Effector memory CD8-positive, alpha-beta T cell (primary cell): ENCODE data around the gene BCKDHA.
"Not testable (repeated sequence)": the region's sequence is repeated elsewhere in the genome, so short reads cannot be mapped to it uniquely, and the experiment has no call there.

Experiments used
- ATAC-seq: fragments of 150-1000 bp; cut with Tn5 transposase; replicated peaks from 2 replicates; pipeline ENCODE4 v1.10.0; 2021; ENCODE audit warnings: mild to moderate bottlenecking, moderate library complexity
- DNase-seq, 3 experiments: peaks; one replicate each; pipeline ENCODE4 v3.0.0; 2021
- H3K27ac Mint-ChIP-seq, 2 donors: one replicate each; pipeline ENCODE4 v1.8.0; 2022; ENCODE audit warnings: mild to moderate bottlenecking in 2 of 2, mixed read lengths in 2 of 2, moderate library complexity in 2 of 2
- H3K27me3 Mint-ChIP-seq, 2 donors: one replicate each; pipeline ENCODE4 v1.8.0; 2022; ENCODE audit warnings: mixed read lengths in 2 of 2
- H3K36me3 Mint-ChIP-seq: one replicate; pipeline ENCODE4 v1.8.0; 2022; ENCODE audit warnings: mild to moderate bottlenecking, moderate library complexity, mixed read lengths; ENCODE audit not compliant: insufficient read depth
- H3K4me1 Mint-ChIP-seq, 2 donors: one replicate each; pipeline ENCODE4 v1.8.0; 2022; ENCODE audit warnings: low read depth in 2 of 2, mixed read lengths in 2 of 2
- H3K4me3 Mint-ChIP-seq, 2 donors: one replicate each; pipeline ENCODE4 v1.8.0; 2022; ENCODE audit warnings: mild to moderate bottlenecking in 2 of 2, mixed read lengths in 2 of 2, moderate library complexity in 2 of 2
- H3K9me3 Mint-ChIP-seq, 2 donors: one replicate each; pipeline ENCODE4 v1.8.0; 2022; ENCODE audit warnings: mixed read lengths in 2 of 2

Gene BCKDHA

GRCh38 chr19:41427647-41428480 is 30.2 kb downstream of the BCKDHA start:
- ATAC-seq = peak; percentile 84
- H3K4me3 Mint-ChIP-seq = peak overlapping the region; percentile 90
- no peaks in the 10 kb centered on the region for H3K27me3 Mint-ChIP-seq

GRCh38 chr19:41428481-41428859 is 30.9 kb downstream of the BCKDHA start:
- Mint-ChIP-seq H3K9me3 (no peaks in the 10 kb centered on the region), H3K4me3 (peak overlapping the region; percentile 90), H3K27me3 (no peaks in the 10 kb centered on the region), H3K27ac (peak overlapping the region; percentile 92 to 93), H3K36me3 (peaks cover 35% of the 10 kb centered on the region), H3K4me1 (peaks cover 25 to 38% of the 10 kb centered on the region in 2 donors)
- no peak for ATAC-seq
- no peak for DNase-seq

More at GRCh38 chr19:41427647-41428480, 30.2 kb downstream of the BCKDHA start:
- no peaks in the 10 kb centered on the region for H3K9me3 Mint-ChIP-seq
- H3K4me1 Mint-ChIP-seq = peaks cover 25 to 38% of the 10 kb centered on the region in 2 donors
- DNase-seq = peak; percentile 64 to 66 (median 66)
- H3K27ac Mint-ChIP-seq = peak overlapping the region; percentile 92 to 93
- H3K36me3 Mint-ChIP-seq = peaks cover 38% of the 10 kb centered on the region

- H3K36me3 Mint-ChIP-seq = peaks cover 30% of the 10 kb centered on the region
- DNase-seq = no peak
- no peaks in the 10 kb centered on the region for H3K9me3 Mint-ChIP-seq
- peak overlapping the region in 1 of 2 donors; percentile 78 for H3K27ac Mint-ChIP-seq
- H3K4me3 Mint-ChIP-seq = no peak overlapping the region
- no peaks in the 10 kb centered on the region for H3K27me3 Mint-ChIP-seq
- no peak for ATAC-seq
- H3K4me1 Mint-ChIP-seq = peaks cover 29 to 31% of the 10 kb centered on the region in 2 donors
These were observed 33.3 kb downstream of the BCKDHA start for GRCh38 chr19:41430922-41431321.

GRCh38 chr19:41431426-41432386 is 34.1 kb downstream of the BCKDHA start:
- ATAC-seq (no peak), DNase-seq (peak in 1 of 3 experiments; percentile 15)
- peaks cover 25 to 29% of the 10 kb centered on the region in 2 donors for H3K4me1 Mint-ChIP-seq
- H3K9me3 Mint-ChIP-seq = no peaks in the 10 kb centered on the region
- H3K36me3 Mint-ChIP-seq = peaks cover 25% of the 10 kb centered on the region
- no peaks in the 10 kb centered on the region for H3K27me3 Mint-ChIP-seq
- H3K27ac Mint-ChIP-seq = peak overlapping the region in 1 of 2 donors; percentile 78
- no peak overlapping the region for H3K4me3 Mint-ChIP-seq

DNA sequence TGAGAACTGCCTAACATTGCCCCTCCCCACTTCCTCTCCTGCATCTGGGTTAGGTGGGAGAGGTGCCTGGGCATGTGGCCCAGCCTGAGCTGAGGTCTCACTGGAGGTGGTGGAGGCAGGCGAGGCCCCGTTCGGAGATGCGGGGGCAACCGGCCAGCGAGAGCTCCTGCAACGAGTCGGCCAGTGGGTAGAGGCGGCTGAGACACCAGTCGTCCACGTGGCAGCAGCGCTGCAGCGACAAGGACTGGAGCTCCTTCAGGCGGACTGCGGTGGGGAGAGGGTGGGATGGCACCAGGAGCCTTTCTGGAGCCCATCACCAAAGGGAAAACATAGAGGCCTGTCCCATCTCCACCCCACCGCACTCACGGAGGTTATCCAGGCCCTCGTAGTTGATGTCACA is 35.6 kb downstream of the BCKDHA start:
- Mint-ChIP-seq H3K27ac (no peak overlapping the region), H3K4me1 (peaks cover 18 to 25% of the 10 kb centered on the region in 2 donors), H3K36me3 (peaks cover 16% of the 10 kb centered on the region), H3K9me3 (no peaks in the 10 kb centered on the region), H3K4me3 (no peak overlapping the region), H3K27me3 (no peaks in the 10 kb centered on the region)
- no peak for DNase-seq
- no peak for ATAC-seq

GRCh38 chr19:41434450-41434849 is 36.8 kb downstream of the BCKDHA start:
- Mint-ChIP-seq H3K36me3 (peaks cover 16% of the 10 kb centered on the region), H3K9me3 (no peaks in the 10 kb centered on the region), H3K4me3 (no peak overlapping the region), H3K4me1 (peaks cover 15 to 24% of the 10 kb centered on the region in 2 donors), H3K27ac (no peak overlapping the region), H3K27me3 (no peaks in the 10 kb centered on the region)
- no peak for ATAC-seq
- DNase-seq = no peak

- peaks cover 16% of the 10 kb centered on the region for H3K36me3 Mint-ChIP-seq
- ATAC-seq, H3K27me3 Mint-ChIP-seq, H3K9me3 Mint-ChIP-seq, H3K27ac Mint-ChIP-seq, DNase-seq, H3K4me3 Mint-ChIP-seq: not testable (repeated sequence)
- H3K4me1 Mint-ChIP-seq = peaks cover 15 to 24% of the 10 kb centered on the region in 2 donors
These were observed 37.8 kb downstream of the BCKDHA start for GRCh38 chr19:41435376-41435775.

DNA sequence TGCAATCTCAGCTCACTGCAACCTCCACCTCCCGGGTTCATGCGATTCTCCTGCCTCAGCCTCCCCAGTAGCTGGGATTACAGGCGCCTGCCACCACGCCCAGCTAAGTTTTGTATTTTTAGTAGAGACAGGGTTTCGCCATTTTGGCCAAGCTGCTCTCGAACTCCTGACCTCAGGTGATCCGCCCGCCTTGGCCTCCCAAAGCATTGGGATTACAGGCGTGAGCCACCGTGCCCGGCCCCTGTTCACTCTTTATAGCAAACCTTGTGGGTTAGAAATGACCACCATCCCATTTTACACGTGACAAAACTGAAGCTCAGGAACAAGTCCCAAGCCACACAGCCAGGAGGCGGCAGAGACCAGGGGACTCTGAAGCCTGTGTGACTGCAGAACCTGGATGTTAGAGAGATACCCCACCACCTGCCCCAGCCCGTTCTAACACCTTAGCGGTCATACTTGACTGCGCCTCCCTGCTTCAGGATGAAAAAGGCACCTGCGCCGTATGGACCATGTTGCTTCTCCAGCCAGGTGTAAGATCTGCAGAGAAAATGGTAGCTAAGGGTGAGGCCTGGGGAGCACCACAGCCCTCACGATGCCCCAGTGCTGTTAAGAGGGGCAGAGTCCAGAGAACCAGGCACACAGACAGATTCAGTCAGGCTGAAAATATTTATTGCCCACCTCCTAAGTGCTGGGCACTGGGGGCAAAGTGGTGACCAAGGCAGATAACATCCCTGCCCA is 38.5 kb downstream of the BCKDHA start:
- Mint-ChIP-seq H3K4me1 (peaks cover 13 to 21% of the 10 kb centered on the region in 2 donors), H3K27me3 (no peaks in the 10 kb centered on the region), H3K36me3 (peaks cover 16% of the 10 kb centered on the region), H3K4me3 (no peak overlapping the region), H3K9me3 (no peaks in the 10 kb centered on the region), H3K27ac (peak overlapping the region in 1 of 2 donors; percentile 23)
- DNase-seq (no peak), ATAC-seq (no peak)

DNA sequence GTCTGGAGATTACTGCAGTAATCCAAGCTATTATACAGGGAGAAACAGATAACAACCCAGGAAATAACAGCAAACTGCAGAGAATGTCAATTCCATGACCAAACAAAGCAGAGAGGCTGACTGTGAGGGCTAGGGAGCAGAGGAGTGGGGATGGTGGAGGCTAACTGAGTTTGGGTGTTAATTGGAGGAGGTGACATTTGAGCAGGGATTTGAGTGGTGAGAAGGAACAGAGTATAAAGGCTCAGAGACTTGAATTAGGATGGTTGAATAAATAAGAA is 39.0 kb downstream of the BCKDHA start:
- ATAC-seq (no peak), DNase-seq (no peak)
- Mint-ChIP-seq H3K27me3 (no peaks in the 10 kb centered on the region), H3K4me3 (no peak overlapping the region), H3K9me3 (no peaks in the 10 kb centered on the region), H3K4me1 (peaks cover 8 to 16% of the 10 kb centered on the region in 2 donors), H3K36me3 (peaks cover 16% of the 10 kb centered on the region), H3K27ac (peak overlapping the region in 1 of 2 donors; percentile 23)

- Mint-ChIP-seq H3K27ac (peak overlapping the region; percentile 44 to 53), H3K4me3 (peak overlapping the region; percentile 17 to 43), H3K4me1 (peaks cover 7 to 16% of the 10 kb centered on the region in 2 donors), H3K36me3 (peaks cover 10% of the 10 kb centered on the region), H3K9me3 (no peaks in the 10 kb centered on the region), H3K27me3 (peaks cover 0 to 2% of the 10 kb centered on the region in 2 donors)
- DNase-seq = no peak
- no peak for ATAC-seq
These were observed 40.4 kb downstream of the BCKDHA start for GRCh38 chr19:41437944-41438574.

DNA sequence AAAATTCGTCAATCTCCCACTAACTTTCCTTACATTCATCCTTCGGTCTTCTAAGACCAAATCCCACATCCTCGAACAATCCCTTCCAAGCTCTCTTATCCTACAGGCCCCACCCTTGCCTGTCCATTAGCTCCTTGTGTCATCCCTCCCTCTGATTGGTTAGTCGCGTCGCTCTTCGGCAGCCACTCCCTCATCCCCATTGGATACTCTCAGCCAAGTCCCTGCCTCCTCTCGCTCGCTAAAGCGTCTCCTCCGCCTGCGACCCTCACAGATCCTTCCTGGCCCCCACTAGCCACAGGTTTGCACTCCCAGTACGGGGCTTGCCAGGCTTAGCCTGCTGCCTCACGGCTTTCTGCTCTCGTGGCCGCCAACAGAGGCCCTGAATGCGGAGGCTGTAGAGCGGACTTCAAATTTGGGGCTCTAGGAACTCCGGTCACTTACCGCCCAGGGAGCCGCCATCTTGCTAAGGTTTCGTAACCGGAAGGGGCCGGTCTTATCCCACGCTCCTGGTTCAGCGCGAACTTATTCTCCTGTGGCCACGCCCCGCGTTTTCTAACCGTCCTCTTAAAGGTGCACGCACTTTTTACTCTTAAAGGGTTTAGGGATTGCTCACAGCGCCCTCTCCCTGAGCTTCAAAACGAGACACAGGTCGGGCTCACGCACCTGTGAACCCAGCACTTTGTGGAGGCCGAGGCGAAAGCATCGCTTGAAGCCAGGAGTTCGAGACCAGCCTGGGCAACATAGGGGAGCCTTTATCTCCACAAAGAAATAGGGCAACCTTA is 42.0 kb downstream of the BCKDHA start, which contains the start of gene DMAC2:
Gene DMAC2 (minus strand): TSS at position 472 of the 782 bp plus-strand sequence. CDS start 13 bp downstream, at position 459.
- Mint-ChIP-seq H3K9me3 (no peaks in the 10 kb centered on the region), H3K27me3 (peaks cover 12 to 16% of the 10 kb centered on the region in 2 donors), H3K27ac (no peak within 1 kb of the TSS), H3K4me1 (peaks cover 7 to 12% of the 10 kb centered on the region in 2 donors), H3K4me3 (no peak within 1 kb of the TSS), H3K36me3 (peaks cover 2% of the 10 kb centered on the region)
- DNase-seq (peak; percentile 85 to 91 (median 89)), ATAC-seq (peak; percentile 99)

DNA sequence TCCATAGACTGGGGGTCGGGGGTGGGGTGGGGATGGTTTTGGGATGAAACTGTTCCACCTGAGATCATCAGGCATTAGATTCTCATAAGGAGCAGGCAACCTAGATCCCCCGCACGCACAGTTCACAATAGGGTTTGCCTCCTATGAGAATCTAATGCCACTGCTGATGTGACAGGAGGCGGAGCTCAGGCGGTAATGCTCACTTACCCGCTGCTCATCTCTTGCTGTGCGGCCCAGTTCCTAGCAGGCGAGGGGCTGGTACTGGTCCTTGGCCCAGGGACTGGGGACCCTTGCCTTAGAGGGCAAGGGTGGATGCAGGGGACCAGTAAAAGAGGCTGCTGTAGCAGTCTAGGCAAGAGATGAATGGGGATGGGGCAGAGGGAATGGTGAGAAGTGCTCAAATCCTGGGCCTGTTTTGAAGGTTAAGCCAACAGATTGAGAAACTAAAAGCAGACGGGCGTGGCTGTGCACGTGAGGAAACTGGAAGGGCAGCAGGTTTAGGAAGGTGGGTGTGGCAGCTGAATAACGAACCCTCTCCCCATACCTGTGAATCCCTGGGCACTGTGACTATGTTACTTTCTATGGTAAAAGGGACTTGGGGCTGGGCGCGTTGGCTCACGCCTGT is 43.8 kb downstream of the BCKDHA start:
- H3K4me1 Mint-ChIP-seq = peaks cover 7 to 12% of the 10 kb centered on the region in 2 donors
- DNase-seq (no peak), ATAC-seq (no peak)
- H3K4me3 Mint-ChIP-seq = no peak overlapping the region
- no peaks in the 10 kb centered on the region for H3K9me3 Mint-ChIP-seq
- H3K27ac Mint-ChIP-seq = no peak overlapping the region
- peaks cover 2% of the 10 kb centered on the region for H3K36me3 Mint-ChIP-seq
- H3K27me3 Mint-ChIP-seq = peaks cover 19 to 24% of the 10 kb centered on the region in 2 donors
